ENCODE results near the gene HAVCR1. TPM values are rescaled to one million over a fixed set of nuclear protein-coding genes. Genes with fewer than 3 reads are reported as not detected.
"Not testable (repeated sequence)": the region's sequence is repeated elsewhere in the genome, so short reads cannot be mapped to it uniquely, and the experiment has no call there.

Gene HAVCR1
- total RNA-seq, 1 experiment from 2014 or later: not detected

DNA sequence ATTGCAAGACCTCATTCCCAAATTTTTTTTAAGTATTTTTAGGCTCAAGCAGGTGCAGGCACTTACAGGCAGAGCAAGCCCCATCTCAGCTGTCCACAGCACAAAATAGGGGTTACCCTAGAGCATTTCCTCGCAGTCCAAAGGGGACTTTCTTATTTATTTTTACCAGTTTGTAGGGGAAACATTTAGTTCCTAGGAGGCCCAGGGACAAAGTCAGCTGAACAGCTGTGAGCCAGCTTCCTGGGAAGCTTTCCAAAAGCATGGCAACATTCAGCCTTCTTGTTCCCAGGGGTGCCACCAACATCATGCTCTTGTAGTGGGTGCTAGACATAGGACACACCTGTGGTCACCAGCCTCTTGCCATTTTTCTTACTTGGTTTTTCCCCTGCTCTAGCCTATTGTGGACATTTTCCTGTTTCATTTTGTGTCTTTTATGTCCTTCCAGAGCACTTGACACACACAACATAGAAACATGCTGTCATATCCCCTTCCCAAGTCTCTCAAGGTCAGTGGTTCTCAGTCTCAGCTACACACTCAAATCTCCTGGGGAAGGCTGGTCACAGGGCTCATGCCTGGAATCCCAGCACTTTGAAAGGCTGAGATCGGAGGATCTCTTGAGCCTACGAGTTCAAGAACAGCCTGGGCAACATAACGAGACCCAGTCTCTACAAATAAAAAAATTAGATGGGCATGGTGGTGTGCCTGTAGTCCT, 38.2 kb downstream of the HAVCR1 start:
- Histone ChIP-seq H3K4me3 (ENCODE audit: low read depth, low read length, poor library complexity, severe bottlenecking) (no peak overlapping the region), H3K4me1 (ENCODE audit: insufficient read depth, low read length, poor library complexity, severe bottlenecking) (no peaks in the 10 kb centered on the region), H3K27ac (ENCODE audit: low read depth, low read length, poor library complexity, severe bottlenecking) (no peak overlapping the region), H3K9me3 (ENCODE audit: low read depth, low read length, poor library complexity, severe bottlenecking) (no peaks in the 10 kb centered on the region), H3K36me3 (ENCODE audit: insufficient read depth, low read length, poor library complexity, severe bottlenecking) (no peaks in the 10 kb centered on the region), H3K27me3 (replicated peaks; ENCODE audit: insufficient read depth, low read depth, low read length, poor library complexity) (no peaks in the 10 kb centered on the region)
- BruUV-seq (replicated peaks): no TSS peak
- no peak for TF ChIP-seq EZH2 (IDR thresholded peaks at IDR 0.05; ENCODE audit: borderline replicate concordance, low read depth, low read length, poor library complexity, severe bottlenecking)
- TF ChIP-seq, protein P1, sequence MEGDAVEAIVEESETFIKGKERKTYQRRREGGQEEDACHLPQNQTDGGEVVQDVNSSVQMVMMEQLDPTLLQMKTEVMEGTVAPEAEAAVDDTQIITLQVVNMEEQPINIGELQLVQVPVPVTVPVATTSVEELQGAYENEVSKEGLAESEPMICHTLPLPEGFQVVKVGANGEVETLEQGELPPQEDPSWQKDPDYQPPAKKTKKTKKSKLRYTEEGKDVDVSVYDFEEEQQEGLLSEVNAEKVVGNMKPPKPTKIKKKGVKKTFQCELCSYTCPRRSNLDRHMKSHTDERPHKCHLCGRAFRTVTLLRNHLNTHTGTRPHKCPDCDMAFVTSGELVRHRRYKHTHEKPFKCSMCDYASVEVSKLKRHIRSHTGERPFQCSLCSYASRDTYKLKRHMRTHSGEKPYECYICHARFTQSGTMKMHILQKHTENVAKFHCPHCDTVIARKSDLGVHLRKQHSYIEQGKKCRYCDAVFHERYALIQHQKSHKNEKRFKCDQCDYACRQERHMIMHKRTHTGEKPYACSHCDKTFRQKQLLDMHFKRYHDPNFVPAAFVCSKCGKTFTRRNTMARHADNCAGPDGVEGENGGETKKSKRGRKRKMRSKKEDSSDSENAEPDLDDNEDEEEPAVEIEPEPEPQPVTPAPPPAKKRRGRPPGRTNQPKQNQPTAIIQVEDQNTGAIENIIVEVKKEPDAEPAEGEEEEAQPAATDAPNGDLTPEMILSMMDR (conservative IDR thresholded peaks at IDR 0.05; ENCODE audit: low read depth, low read length): no peak
- ChIA-PET POLR2A (ENCODE audit: low non-redundant PET) (no interaction called here), CTCF (no interaction called here)
- no peak for DNase-seq (ENCODE audit: low spot score)
- intact Hi-C loops (cut with micrococcal nuclease; ENCODE audit: unreplicated experiment): no loop called here

DNA sequence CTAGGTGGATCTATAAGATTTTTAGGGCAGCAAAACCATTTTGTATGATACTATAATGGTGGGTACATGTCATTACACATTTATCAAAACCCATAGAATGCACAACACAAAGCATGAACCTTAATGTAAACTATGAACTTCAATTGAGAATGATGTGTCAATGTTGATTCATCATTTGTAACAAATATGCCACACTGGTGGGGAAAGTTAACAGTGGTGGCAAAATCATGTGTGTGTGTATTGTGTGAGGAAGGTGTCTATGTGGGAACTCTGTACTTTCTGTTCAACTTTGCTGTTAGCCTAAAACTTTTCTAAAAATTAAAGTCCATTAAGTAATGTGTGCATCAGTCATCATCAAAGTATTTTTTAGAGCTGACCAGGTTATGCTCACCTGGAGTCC, 38.9 kb downstream of the HAVCR1 start:
- no TSS peak for BruUV-seq (replicated peaks)
- intact Hi-C loops (cut with micrococcal nuclease; ENCODE audit: unreplicated experiment): no loop called here
- no peak for DNase-seq (ENCODE audit: low spot score)
- Histone ChIP-seq H3K4me1 (ENCODE audit: insufficient read depth, low read length, poor library complexity, severe bottlenecking) (no peaks in the 10 kb centered on the region), H3K27ac (ENCODE audit: low read depth, low read length, poor library complexity, severe bottlenecking) (no peak overlapping the region), H3K9me3 (ENCODE audit: low read depth, low read length, poor library complexity, severe bottlenecking) (no peaks in the 10 kb centered on the region), H3K27me3 (replicated peaks; ENCODE audit: insufficient read depth, low read depth, low read length, poor library complexity) (no peaks in the 10 kb centered on the region), H3K4me3 (ENCODE audit: low read depth, low read length, poor library complexity, severe bottlenecking) (no peak overlapping the region), H3K36me3 (ENCODE audit: insufficient read depth, low read length, poor library complexity, severe bottlenecking) (no peaks in the 10 kb centered on the region)
- ChIA-PET POLR2A (ENCODE audit: low non-redundant PET) (no interaction called here), CTCF (no interaction called here)
- no peak for TF ChIP-seq EZH2 (IDR thresholded peaks at IDR 0.05; ENCODE audit: borderline replicate concordance, low read depth, low read length, poor library complexity, severe bottlenecking)
- TF ChIP-seq, protein P1 (conservative IDR thresholded peaks at IDR 0.05; ENCODE audit: low read depth, low read length): no peak

DNA sequence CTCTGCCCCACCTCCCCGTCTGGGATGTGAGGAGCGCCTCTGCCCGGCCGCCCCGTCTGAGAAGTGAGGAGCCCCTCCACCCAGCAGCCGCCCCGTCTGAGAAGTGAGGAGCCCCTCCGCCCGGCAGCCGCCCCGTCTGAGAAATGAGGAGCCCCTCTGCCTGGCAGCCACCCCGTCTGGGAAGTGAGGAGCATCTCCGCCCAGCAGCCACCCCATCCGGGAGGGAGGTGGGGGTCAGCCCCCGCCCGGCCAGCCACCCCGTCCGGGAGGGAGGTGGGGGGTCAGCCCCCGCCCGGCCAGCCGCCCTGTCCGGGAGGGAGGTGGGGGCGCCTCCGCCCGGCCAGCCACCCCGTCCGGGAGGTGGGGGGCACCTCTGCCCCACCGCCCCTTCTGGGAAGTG, 44.8 kb downstream of the HAVCR1 start:
- H3K27me3 ChIP-seq (replicated peaks; ENCODE audit: insufficient read depth, low read depth, low read length, poor library complexity); H3K27ac ChIP-seq (ENCODE audit: low read depth, low read length, poor library complexity, severe bottlenecking); H3K4me1 ChIP-seq (ENCODE audit: insufficient read depth, low read length, poor library complexity, severe bottlenecking); DNase-seq (ENCODE audit: low spot score); CTCF ChIA-PET; H3K4me3 ChIP-seq (ENCODE audit: low read depth, low read length, poor library complexity, severe bottlenecking); H3K9me3 ChIP-seq (ENCODE audit: low read depth, low read length, poor library complexity, severe bottlenecking); intact Hi-C loops (cut with micrococcal nuclease; ENCODE audit: unreplicated experiment); POLR2A ChIA-PET (ENCODE audit: low non-redundant PET); H3K36me3 ChIP-seq (ENCODE audit: insufficient read depth, low read length, poor library complexity, severe bottlenecking); BruUV-seq (replicated peaks): not testable (repeated sequence)

DNA sequence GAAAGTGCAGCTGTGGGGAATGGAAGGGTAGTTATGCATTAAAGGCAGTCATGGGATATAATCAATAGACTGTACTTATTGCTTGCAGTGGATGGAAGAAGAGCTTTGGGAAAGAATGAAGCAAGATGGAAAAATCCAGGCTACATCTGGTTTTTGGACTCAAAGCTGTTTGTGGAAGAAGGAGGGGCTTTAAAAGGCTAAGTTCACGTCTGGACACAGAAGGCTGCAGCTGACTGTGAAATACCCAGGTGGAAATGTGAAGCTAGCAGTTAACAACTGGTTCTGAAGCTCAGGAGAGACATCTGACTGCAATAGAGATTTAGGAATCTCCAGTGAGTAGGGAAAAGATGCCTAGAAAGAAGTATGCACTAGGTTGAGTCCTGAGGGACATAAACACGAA, 52.7 kb downstream of the HAVCR1 start:
- BruUV-seq (replicated peaks): no TSS peak

More for the DNA sequence above, 52.7 kb downstream of the HAVCR1 start:
- TF ChIP-seq, protein P1 (conservative IDR thresholded peaks at IDR 0.05; ENCODE audit: low read depth, low read length): no peak
- TF ChIP-seq EZH2 (IDR thresholded peaks at IDR 0.05; ENCODE audit: borderline replicate concordance, low read depth, low read length, poor library complexity, severe bottlenecking): no peak
- ChIA-PET CTCF (no interaction called here), POLR2A (ENCODE audit: low non-redundant PET) (no interaction called here)
- Histone ChIP-seq H3K4me1 (ENCODE audit: insufficient read depth, low read length, poor library complexity, severe bottlenecking) (no peaks in the 10 kb centered on the region), H3K27ac (ENCODE audit: low read depth, low read length, poor library complexity, severe bottlenecking) (no peak overlapping the region), H3K4me3 (ENCODE audit: low read depth, low read length, poor library complexity, severe bottlenecking) (no peak overlapping the region), H3K36me3 (ENCODE audit: insufficient read depth, low read length, poor library complexity, severe bottlenecking) (no peaks in the 10 kb centered on the region), H3K9me3 (ENCODE audit: low read depth, low read length, poor library complexity, severe bottlenecking) (no peaks in the 10 kb centered on the region), H3K27me3 (replicated peaks; ENCODE audit: insufficient read depth, low read depth, low read length, poor library complexity) (no peaks in the 10 kb centered on the region)
- no peak for DNase-seq (ENCODE audit: low spot score)
- intact Hi-C loops (cut with micrococcal nuclease; ENCODE audit: unreplicated experiment): no loop called here

Data from A673 (cell line).